GM18499 (cell line): ENCODE measurements around the gene TAF9.
"Not testable (repeated sequence)": the region's sequence is repeated elsewhere in the genome, so short reads cannot be mapped to it uniquely, and the experiment has no call there.

Experiments used
- ATAC-seq: cut with Tn5 transposase; IDR thresholded peaks from one replicate; pipeline ENCODE4 v1.9.1; 2021; ENCODE audit warnings: moderate number of reproducible peaks; ENCODE audit not compliant: insufficient read depth, unreplicated experiment

Gene TAF9

GRCh38 chr5:69341520-69342161, 27.7 kb downstream of the TAF9 start:
- no peak for ATAC-seq

- ATAC-seq, result no peak
Observed at GRCh38 chr5:69335341-69335935, 33.9 kb downstream of the TAF9 start.

GRCh38 chr5:69334793-69335268, 34.5 kb downstream of the TAF9 start:
- ATAC-seq, result no peak

- not testable (repeated sequence) for ATAC-seq
Observed at GRCh38 chr5:69333668-69334315, 35.5 kb downstream of the TAF9 start.

DNA sequence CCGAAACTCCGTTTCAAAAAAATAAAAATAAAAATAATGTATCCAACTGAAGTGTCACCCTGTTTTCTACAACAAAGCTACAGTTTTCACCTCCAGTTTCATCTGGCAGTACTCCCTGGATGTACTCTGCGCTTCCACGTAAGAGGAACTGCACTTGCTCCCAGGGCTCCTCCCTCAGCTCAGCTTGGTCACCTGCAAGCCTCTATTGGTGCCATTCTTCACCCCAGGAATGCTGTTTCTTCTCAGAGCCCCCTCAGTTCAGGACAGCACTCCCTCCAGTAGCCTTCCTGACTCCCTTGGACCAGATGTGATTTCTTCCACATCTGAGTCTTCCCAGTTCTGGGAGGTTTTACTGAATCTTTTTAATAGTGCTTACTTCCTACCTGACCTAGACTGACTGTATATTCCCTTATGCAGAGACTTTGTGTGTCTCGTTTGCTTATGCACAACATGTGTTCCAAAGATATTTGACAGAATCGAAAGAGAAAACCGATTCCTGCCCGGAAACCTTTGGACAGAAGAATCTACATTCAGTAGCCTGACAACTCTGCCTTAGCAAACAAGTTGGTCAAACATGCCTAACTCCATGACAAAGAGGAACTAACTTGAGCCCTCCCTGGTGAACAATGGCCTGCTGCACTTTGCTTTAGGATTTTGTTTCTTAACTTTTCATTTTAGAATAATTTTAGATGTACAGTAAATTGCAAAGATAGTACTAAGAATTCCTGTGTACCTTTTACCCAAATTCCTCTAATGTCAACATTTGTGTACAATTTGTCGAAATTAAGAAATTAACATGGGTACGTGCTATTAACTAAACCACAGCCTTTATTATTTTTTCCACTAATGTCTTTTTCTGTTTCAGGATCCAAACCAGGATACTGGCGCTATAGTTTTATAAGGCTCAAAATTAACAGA, 37.5 kb downstream of the TAF9 start:
- ATAC-seq, result no peak

- no peak for ATAC-seq
Observed at GRCh38 chr5:69329905-69330489, 39.3 kb downstream of the TAF9 start.

DNA sequence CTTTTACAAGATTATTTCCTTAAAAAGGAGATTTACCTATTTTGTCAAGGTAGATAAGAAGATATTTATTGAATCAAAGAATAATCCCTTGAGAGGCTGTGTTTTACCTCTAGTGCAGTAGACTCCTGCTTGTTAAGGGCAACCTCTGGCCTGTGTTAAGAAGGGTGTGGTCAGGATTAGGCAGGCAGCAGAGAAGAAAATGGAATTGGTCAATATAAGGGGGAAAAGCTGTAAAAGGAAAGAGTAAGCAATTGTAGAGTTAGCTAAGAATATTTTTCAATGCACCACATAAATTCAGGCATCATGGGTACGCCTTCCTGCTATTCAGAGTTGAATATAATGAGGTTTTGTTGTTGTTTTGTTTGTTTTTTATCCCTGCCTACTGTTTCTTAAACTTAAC, 43.0 kb downstream of the TAF9 start:
- ATAC-seq, result no peak

DNA sequence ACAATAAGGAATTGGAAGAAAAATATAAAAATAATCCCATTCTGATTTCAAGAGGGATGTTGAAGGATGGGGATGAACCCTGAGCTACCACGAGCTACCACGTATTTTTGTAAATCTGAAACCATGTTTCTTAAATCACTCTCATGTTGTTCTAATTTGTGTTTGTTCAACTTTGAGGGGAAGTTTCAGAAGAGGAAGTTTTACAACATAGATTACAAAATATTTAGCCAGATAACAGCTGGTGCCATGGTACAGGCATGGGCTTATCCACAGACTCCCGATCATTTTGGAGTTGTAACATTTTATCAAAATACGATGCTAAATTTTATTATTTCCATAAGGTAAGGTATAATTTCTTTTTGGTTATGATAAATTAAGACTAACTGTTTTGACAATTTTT, 51.9 kb downstream of the TAF9 start:
- ATAC-seq, result no peak

GRCh38 chr5:69315972-69316371, 53.3 kb downstream of the TAF9 start:
- no peak for ATAC-seq
